ENCODE measurements around the gene RGL2. TPM values are rescaled to one million over a fixed set of nuclear protein-coding genes. Genes with fewer than 3 reads are reported as not detected.

RGL2 gene
- total and polyA plus RNA-seq, 2 of the 13 experiments (the other 11 are each of a cell fraction or from before 2014, with no cell fraction given), result 22.9 to 47.4 TPM

DNA sequence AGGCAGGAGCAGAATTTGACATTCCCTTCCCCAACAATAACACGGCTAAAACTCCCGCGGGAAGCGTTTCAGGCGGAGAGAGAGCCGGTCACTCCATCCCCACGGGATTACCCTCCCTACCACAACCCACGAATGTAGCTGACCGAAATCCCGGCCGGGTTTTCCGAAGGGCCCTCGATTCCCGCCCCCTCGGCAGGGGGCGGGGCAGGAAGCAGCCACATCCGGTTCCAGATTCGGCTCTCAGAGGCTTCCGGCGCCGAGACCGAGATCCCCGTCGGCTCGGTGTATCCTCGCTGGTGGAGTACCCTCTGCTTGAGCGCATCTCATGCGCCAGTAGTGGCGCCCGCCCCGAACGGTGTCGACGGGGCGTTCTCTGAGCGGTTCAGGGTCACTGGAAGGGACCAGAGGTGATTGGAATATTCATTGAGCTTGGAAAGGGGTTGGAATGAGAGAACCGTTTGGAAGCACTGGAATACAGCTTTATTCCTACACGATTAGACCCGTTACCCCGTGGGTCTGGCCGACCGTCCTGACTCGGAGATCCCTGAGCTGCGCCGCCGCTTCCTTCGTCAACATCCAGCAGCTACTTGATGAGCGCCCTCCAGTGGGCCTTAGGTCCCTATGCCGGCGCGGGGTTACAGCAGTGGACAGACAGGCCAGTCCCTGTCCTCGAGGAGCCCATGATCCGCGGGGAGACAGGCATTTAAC is 649 bp upstream of the RGL2 start (continued):
- TF ChIP-seq, protein P1, sequence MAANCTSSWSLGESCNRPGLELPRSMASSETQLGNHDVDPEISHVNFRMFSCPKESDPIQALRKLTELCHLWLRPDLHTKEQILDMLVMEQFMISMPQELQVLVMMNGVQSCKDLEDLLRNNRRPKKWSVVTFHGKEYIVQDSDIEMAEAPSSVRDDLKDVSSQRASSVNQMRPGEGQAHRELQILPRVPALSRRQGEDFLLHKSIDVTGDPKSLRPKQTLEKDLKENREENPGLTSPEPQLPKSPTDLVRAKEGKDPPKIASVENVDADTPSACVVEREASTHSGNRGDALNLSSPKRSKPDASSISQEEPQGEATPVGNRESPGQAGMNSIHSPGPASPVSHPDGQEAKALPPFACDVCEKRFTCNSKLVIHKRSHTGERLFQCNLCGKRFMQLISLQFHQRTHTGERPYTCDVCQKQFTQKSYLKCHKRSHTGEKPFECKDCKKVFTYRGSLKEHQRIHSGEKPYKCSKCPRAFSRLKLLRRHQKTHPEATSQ (CRISPR knock-in tag; IDR thresholded peaks at IDR 0.05; ENCODE audit: borderline replicate concordance), result no peak; the same call in 1 of the 2 replicates
- TF ChIP-seq, protein P2, sequence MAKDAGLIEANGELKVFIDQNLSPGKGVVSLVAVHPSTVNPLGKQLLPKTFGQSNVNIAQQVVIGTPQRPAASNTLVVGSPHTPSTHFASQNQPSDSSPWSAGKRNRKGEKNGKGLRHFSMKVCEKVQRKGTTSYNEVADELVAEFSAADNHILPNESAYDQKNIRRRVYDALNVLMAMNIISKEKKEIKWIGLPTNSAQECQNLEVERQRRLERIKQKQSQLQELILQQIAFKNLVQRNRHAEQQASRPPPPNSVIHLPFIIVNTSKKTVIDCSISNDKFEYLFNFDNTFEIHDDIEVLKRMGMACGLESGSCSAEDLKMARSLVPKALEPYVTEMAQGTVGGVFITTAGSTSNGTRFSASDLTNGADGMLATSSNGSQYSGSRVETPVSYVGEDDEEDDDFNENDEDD (CRISPR knock-in tag; IDR thresholded peaks at IDR 0.05; ENCODE audit: borderline replicate concordance), result peak; percentile 56; the same call in 1 of the 2 replicates
- TF ChIP-seq HMGA1 (CRISPR knock-in tag; conservative IDR thresholded peaks at IDR 0.05) (no peak), MED13 (CRISPR knock-in tag; IDR thresholded peaks at IDR 0.05) (no peak), ZNF761 (CRISPR knock-in tag; conservative IDR thresholded peaks at IDR 0.05) (peak; percentile 88), KDM5A (IDR thresholded peaks at IDR 0.05; ENCODE audit: borderline replicate concordance, low read length) (peak; percentile 89), YY1 (IDR thresholded peaks at IDR 0.05; ENCODE audit: insufficient read depth, insufficient replicate concordance, low read depth, low read length) (peak; percentile 53), ETV6 (CRISPR knock-in tag; conservative IDR thresholded peaks at IDR 0.05) (no peak), ZNF207 (IDR thresholded peaks at IDR 0.05; ENCODE audit: borderline replicate concordance) (no peak), CCAR2 (optimal IDR thresholded peaks at IDR 0.05; ENCODE audit: low read depth, low read length) (peak; percentile 89), ZNF121 (CRISPR knock-in tag; IDR thresholded peaks at IDR 0.05) (peak; percentile 37; the same call in 1 of the 2 replicates), SMAD1 (CRISPR knock-in tag; IDR thresholded peaks at IDR 0.05; ENCODE audit: borderline replicate concordance, low read depth) (peak; percentile 62; the same call in 1 of the 2 replicates), ZNF264 (CRISPR knock-in tag; IDR thresholded peaks at IDR 0.05) (no peak), GATAD2A (CRISPR knock-in tag; IDR thresholded peaks at IDR 0.05) (peak; percentile 68; the same call in 1 of the 2 replicates), HMG20B (CRISPR knock-in tag; conservative IDR thresholded peaks at IDR 0.05) (no peak)
- TF ChIP-seq, protein P3, sequence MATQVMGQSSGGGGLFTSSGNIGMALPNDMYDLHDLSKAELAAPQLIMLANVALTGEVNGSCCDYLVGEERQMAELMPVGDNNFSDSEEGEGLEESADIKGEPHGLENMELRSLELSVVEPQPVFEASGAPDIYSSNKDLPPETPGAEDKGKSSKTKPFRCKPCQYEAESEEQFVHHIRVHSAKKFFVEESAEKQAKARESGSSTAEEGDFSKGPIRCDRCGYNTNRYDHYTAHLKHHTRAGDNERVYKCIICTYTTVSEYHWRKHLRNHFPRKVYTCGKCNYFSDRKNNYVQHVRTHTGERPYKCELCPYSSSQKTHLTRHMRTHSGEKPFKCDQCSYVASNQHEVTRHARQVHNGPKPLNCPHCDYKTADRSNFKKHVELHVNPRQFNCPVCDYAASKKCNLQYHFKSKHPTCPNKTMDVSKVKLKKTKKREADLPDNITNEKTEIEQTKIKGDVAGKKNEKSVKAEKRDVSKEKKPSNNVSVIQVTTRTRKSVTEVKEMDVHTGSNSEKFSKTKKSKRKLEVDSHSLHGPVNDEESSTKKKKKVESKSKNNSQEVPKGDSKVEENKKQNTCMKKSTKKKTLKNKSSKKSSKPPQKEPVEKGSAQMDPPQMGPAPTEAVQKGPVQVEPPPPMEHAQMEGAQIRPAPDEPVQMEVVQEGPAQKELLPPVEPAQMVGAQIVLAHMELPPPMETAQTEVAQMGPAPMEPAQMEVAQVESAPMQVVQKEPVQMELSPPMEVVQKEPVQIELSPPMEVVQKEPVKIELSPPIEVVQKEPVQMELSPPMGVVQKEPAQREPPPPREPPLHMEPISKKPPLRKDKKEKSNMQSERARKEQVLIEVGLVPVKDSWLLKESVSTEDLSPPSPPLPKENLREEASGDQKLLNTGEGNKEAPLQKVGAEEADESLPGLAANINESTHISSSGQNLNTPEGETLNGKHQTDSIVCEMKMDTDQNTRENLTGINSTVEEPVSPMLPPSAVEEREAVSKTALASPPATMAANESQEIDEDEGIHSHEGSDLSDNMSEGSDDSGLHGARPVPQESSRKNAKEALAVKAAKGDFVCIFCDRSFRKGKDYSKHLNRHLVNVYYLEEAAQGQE (IDR thresholded peaks at IDR 0.05; ENCODE audit: borderline replicate concordance in 1 of 2, low read depth in 1 of 2, low read length in 2 of 2), result peak in 1 of 2 experiments; percentile 45; a peak in 1 of 4 replicates
- TF ChIP-seq, protein P4, sequence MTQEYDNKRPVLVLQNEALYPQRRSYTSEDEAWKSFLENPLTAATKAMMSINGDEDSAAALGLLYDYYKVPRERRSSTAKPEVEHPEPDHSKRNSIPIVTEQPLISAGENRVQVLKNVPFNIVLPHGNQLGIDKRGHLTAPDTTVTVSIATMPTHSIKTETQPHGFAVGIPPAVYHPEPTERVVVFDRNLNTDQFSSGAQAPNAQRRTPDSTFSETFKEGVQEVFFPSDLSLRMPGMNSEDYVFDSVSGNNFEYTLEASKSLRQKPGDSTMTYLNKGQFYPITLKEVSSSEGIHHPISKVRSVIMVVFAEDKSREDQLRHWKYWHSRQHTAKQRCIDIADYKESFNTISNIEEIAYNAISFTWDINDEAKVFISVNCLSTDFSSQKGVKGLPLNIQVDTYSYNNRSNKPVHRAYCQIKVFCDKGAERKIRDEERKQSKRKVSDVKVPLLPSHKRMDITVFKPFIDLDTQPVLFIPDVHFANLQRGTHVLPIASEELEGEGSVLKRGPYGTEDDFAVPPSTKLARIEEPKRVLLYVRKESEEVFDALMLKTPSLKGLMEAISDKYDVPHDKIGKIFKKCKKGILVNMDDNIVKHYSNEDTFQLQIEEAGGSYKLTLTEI (CRISPR knock-in tag; conservative IDR thresholded peaks at IDR 0.05), result no peak
- TF ChIP-seq, protein P5, sequence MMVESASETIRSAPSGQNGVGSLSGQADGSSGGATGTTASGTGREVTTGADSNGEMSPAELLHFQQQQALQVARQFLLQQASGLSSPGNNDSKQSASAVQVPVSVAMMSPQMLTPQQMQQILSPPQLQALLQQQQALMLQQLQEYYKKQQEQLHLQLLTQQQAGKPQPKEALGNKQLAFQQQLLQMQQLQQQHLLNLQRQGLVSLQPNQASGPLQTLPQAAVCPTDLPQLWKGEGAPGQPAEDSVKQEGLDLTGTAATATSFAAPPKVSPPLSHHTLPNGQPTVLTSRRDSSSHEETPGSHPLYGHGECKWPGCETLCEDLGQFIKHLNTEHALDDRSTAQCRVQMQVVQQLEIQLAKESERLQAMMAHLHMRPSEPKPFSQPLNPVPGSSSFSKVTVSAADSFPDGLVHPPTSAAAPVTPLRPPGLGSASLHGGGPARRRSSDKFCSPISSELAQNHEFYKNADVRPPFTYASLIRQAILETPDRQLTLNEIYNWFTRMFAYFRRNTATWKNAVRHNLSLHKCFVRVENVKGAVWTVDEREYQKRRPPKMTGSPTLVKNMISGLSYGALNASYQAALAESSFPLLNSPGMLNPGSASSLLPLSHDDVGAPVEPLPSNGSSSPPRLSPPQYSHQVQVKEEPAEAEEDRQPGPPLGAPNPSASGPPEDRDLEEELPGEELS (CRISPR knock-in tag; IDR thresholded peaks at IDR 0.05), result peak; percentile 44; the same call in 1 of the 2 replicates

All from HepG2 (cell line).